ENCODE data around the gene UQCC5.
A peak's percentile ranks its signal among the peaks of the same experiment; 100 is the strongest.

The UQCC5 gene

GRCh38 chr3:52535411-52536111 is 844 bp upstream of the UQCC5 start:
- no peak for DNase-seq

GRCh38 chr3:52536112-52536368 is 365 bp upstream of the UQCC5 start:
- no peak for DNase-seq

- DNase-seq, result peak in 1 of 2 donors; percentile 18
Observed at GRCh38 chr3:52537165-52537620, 788 bp downstream of the UQCC5 start.

- no peak for DNase-seq
Observed at GRCh38 chr3:52537726-52538421, 1.5 kb downstream of the UQCC5 start.

GRCh38 chr3:52539010-52539653 is 2.7 kb downstream of the UQCC5 start:
- peak in 1 of 2 donors; percentile 10 for DNase-seq

- no peak for DNase-seq
Observed at GRCh38 chr3:52541050-52541449, 4.6 kb downstream of the UQCC5 start.

GRCh38 chr3:52544937-52545336 is 8.5 kb downstream of the UQCC5 start:
- no peak for DNase-seq

- DNase-seq, result no peak
Observed at GRCh38 chr3:52546111-52546901, 9.9 kb downstream of the UQCC5 start.

GRCh38 chr3:52547143-52547542 is 10.7 kb downstream of the UQCC5 start:
- DNase-seq, result no peak

- DNase-seq, result no peak
Observed at GRCh38 chr3:52551118-52551517, 14.7 kb downstream of the UQCC5 start.

- DNase-seq, result no peak
Observed at GRCh38 chr3:52552089-52552488, 15.7 kb downstream of the UQCC5 start.

GRCh38 chr3:52554026-52554755 is 17.8 kb downstream of the UQCC5 start:
- DNase-seq, result no peak

- no peak for DNase-seq
Observed at GRCh38 chr3:52555056-52555455, 18.7 kb downstream of the UQCC5 start.

GRCh38 chr3:52557011-52557960 is 20.9 kb downstream of the UQCC5 start:
- no peak for DNase-seq

GRCh38 chr3:52558436-52558835 is 22.0 kb downstream of the UQCC5 start:
- no peak for DNase-seq

- DNase-seq, result no peak
Observed at GRCh38 chr3:52561028-52561747, 24.8 kb downstream of the UQCC5 start.

- DNase-seq, result no peak
Observed at GRCh38 chr3:52563984-52564383, 27.6 kb downstream of the UQCC5 start.

GRCh38 chr3:52568069-52568468 is 31.7 kb downstream of the UQCC5 start:
- no peak for DNase-seq

GRCh38 chr3:52570076-52570475 is 33.7 kb downstream of the UQCC5 start:
- DNase-seq, result no peak

GRCh38 chr3:52572221-52572620 is 35.8 kb downstream of the UQCC5 start:
- DNase-seq, result no peak

Measured in inflammatory macrophage treated with lipopolysaccharide for 1 hour (primary cell).